HG02870 (cell line): ENCODE data around the gene TENM4.

Experiments used
- ATAC-seq: cut with Tn5 transposase; IDR thresholded peaks from one replicate; pipeline ENCODE4 v1.9.1; 2021; ENCODE audit warnings: mild to moderate bottlenecking, moderate library complexity; ENCODE audit not compliant: unreplicated experiment

TENM4 gene

GRCh38 chr11:79449040-79449439 is 8.2 kb upstream of the TENM4 start:
- ATAC-seq = no peak

GRCh38 chr11:79447038-79447786 is 6.4 kb upstream of the TENM4 start:
- no peak for ATAC-seq

GRCh38 chr11:79444923-79445322 is 4.1 kb upstream of the TENM4 start:
- no peak for ATAC-seq

- no peak for ATAC-seq
These were observed 638 bp upstream of the TENM4 start for GRCh38 chr11:79441461-79441875.

- no peak for ATAC-seq
These were observed 802 bp downstream of the TENM4 start for GRCh38 chr11:79439886-79440570.

DNA sequence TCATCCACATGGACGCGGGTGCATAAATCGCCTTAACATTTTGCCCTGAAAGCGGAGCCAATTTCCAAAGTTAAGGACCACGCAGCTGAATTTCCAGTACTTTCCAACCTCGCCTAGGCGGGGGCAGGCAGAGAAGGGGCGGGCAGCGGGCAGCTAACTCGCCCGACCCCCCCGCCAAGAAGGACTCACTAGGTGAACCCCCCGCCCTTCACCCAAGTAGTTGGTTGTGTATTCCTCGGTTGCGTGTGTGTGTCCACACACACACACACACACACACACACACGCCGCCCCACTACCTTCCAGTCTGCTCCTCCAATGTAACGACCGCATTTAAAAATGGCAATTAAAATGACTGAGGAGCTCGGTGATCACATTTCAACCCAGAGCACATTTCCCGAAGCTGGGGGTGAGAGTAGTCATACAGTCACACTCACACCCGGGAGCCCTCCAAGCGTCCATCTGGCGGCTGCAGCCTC is 1.4 kb downstream of the TENM4 start:
- no peak for ATAC-seq

- no peak for ATAC-seq
These were observed 2.0 kb downstream of the TENM4 start for GRCh38 chr11:79438631-79439409.

DNA sequence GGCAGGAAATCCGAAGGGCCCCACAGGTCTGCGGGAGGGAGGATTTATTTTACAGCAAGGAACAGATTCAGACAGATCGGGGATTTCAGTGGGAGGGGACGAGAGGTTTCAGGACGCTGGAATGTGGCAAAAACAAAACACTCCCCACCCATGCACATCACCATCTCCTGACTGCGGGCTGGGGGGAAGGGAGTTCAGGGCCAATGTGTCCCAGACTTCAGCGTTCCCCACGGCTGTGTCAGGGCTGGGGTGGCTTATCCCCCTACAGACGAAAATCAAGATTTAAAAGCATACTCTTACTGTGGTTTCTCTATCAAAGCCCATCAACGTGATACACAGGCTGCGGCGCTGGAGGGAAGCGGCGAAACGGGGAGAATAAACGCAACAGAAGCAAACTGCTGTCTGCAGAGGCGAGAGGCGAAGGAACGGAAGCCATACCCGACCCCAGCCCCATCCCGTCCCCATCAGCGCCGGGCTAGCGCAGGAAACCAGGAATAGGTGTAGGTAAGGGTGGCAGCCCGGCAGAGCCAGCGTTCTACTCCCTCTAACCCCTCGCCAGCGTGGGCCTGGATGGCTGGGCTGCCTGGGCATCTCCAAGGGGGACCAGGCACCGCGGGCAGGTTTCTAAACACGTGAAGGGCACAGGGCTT is 2.7 kb downstream of the TENM4 start:
- no peak for ATAC-seq

GRCh38 chr11:79437278-79437980 is 3.4 kb downstream of the TENM4 start:
- no peak for ATAC-seq

GRCh38 chr11:79436919-79437277 is 3.9 kb downstream of the TENM4 start:
- no peak for ATAC-seq

GRCh38 chr11:79434283-79434682 is 6.5 kb downstream of the TENM4 start:
- ATAC-seq = no peak

GRCh38 chr11:79432138-79432537 is 8.7 kb downstream of the TENM4 start:
- no peak for ATAC-seq

DNA sequence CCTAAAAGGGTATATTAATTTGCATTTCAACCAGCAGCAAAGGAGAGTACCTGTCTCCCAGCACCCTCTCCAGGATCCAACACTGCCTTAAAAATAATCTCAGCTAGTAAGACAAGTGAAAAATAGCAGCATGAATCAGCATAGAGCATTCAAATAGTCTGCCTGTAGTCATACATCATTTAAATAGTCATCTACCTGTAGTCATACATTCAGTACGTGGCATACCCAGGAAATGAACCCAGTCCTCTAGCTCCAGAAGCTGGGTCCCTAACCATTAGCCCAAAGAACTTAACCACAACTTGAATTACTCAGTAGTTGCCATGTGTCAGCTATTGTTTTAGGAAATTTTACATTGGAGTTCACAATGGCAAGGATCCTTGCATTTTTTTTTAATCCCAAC is 9.3 kb downstream of the TENM4 start:
- no peak for ATAC-seq

DNA sequence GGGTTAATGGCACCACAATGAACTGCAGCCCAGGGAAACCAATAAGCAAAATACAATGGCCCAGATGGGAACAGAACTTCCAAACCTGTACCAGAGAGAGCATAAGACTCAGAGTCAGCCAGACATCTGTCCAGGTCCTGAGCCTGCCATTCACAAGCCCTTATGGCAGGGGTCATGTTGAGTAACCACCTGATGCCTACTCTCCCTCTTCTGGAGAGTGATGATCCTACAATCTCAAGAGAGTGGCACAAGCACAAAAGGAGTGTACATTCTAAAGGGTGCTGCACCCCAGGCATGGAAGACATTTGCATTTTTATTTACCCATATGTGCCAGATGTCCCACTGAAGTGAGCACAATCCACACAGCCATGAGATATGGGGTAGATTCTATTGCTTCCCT is 10.6 kb downstream of the TENM4 start:
- no peak for ATAC-seq

DNA sequence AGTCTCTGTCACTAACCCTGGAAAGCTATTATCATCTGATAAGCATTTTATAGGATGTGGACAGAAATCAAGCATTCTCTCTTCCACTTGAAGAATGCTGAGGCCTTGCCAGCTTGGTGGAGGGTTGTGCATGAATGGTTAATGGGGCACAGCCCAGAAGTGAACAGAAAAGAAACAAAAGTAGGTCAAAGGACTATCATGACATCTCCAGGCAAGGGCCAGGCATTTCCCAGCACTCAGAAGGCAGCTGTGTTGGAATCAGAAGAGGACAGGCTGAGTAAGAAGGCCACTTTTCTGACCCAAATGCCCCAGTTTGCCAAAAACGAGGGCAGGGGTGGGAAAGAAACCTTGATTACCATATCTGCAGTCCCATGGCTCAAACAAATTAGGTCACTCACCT is 12.4 kb downstream of the TENM4 start:
- ATAC-seq = no peak

DNA sequence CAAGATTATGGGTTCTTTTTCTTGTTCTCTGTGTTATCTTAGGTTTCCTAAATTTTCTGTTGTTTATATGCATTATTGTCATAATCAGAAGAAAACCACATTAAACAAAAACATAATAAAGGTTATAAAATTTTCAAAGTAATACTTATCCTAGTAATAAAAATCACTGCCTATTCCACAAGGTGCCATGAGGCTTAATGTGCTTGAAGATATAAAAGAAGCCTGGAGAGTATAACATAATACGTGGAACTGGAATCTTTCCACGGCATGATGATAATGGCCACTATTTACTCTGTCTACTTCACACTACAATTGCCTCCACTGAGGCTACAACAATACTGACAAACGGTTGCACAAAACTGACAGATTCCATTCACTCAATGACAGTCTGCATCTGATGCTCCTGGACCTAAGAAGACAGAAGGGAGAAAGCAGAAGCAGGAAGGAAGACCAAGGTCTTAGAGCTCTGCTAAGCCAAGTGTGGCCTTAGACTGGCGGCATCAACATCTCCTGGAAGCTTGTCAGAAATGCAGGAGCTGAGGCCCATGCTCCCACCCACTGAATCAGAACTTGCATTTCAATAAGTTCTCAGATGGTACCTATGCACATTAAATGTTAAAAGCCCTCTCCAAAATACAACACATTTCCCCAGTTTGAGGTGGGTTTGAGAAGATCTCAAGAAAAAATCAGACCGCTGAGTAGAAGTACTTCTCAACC is 13.1 kb downstream of the TENM4 start:
- ATAC-seq = no peak

DNA sequence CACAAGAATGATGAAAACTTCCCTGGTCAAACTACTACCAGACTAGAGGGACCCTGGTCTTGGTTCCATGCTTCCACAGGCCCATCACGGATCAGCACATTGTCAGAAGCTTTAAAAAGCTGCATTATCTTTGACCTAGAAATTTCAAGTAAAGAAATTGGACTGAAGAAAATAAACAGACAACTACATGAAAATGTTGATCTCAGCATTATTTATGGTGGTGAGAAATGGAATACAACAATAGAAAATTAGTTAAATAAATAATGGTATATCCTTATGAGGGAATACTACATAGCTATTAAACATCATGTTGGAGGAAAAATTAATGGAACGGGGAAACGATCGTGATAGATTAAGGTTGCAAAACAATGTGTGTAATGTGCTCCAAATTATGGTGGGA is 13.7 kb downstream of the TENM4 start:
- ATAC-seq = no peak

DNA sequence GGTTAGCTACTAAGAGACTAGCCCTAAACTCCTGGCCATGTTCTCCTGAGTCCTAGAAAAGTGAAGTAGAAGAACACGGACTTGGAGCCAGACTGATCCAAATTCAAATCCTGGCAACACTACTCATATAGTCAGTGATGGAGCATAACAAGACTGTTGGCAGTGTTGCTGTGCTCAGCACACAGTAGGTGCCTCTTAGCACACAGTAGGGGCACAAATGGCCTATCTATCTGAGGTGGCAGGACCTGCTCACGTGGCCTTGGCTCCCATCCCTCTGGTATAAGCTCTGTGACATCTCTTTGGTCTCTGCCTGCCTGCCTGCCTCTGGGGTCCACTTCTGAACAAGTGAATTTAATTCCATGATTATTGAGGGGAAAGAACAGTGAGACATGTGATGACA is 15.4 kb downstream of the TENM4 start:
- ATAC-seq = no peak

DNA sequence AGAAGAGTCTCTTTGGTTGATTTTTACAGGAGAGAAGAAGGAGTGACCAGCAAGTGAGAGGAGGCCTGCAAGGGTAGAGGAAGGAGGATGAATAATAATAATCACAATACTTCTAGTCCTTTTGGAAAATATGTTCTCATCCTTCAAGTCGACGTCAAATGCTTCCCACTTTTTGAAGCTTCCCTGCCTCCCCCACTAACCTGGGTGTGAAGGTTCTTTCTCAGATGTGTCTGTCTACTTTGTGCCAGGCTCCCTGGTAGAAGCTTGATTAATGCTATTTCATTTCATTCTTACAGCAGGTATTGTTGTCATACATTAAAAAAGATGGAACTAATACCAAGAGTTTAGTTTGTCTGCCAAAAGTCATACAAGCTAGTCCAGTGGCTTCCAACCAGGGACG is 17.1 kb downstream of the TENM4 start:
- ATAC-seq = no peak

GRCh38 chr11:79422866-79423265 is 18.0 kb downstream of the TENM4 start:
- no peak for ATAC-seq
